ENCODE data around the gene SDK1.

DNA sequence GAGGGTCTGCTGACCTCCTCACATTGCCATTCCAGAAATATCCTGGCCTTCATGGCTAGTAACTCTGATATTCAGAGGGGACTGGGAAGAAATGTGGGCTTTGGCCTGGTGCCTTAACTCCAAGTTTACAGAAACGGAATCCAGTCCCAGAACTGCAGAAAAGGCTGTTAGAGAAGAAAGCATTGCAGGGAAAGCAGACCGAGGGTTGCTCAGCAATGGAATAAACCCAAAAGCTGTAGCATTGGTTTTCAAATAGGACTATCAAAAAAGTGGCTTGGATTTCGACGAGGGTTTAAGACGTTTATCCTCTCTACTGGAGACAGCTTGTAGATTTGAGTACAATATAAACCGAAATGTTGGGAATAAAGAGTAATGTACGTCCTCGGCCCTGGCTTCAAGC, 955.2 kb downstream of the SDK1 start:
- TF ChIP-seq, protein P1, sequence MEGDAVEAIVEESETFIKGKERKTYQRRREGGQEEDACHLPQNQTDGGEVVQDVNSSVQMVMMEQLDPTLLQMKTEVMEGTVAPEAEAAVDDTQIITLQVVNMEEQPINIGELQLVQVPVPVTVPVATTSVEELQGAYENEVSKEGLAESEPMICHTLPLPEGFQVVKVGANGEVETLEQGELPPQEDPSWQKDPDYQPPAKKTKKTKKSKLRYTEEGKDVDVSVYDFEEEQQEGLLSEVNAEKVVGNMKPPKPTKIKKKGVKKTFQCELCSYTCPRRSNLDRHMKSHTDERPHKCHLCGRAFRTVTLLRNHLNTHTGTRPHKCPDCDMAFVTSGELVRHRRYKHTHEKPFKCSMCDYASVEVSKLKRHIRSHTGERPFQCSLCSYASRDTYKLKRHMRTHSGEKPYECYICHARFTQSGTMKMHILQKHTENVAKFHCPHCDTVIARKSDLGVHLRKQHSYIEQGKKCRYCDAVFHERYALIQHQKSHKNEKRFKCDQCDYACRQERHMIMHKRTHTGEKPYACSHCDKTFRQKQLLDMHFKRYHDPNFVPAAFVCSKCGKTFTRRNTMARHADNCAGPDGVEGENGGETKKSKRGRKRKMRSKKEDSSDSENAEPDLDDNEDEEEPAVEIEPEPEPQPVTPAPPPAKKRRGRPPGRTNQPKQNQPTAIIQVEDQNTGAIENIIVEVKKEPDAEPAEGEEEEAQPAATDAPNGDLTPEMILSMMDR (IDR thresholded peaks at IDR 0.05), result no peak
- no peak for TF ChIP-seq EP300 (IDR thresholded peaks at IDR 0.05)
- TF ChIP-seq POLR2AphosphoS5 (IDR thresholded peaks at IDR 0.05), result no peak
